ENCODE data around the gene CLCN7.

Gene CLCN7

DNA sequence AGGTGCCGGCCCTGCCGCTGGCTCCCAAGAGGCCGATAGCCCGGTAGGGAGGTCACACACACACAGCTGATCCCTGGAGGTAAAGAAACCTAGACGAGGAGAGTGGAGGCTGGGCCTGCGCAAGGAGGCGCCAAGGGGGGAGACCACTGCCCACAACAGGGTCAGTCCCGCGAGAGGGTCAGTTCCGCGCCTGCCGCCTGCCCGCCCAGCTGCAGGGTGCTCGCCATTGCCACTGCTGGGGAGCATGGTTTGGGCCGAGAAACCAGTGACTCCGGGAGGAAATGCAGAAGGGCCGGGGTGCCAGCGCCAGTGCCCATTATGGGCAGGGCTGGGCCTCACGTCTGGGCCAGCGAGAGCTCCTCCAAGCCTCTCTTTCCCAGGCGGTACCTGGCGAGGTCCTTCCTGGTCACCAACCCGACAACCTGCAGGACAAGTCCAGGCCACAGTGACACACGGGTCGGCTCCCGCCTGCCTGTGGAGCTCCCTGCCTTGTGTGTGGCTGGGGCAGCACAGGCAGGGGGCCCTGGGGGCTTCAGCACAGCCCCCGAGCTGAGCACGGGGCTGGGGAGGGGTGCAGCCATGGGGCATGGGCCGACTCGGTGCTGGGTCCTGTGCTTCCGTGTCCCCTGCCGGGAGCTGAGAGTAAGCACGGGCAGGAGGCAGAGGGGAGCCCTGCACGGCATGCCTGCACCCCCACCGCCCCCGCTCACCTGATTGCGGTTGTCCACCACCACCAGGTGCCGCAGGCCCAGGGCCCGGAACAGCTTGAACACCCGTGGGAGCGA lies 28.3 kb downstream of the CLCN7 start:
- peaks cover 4% of the 10 kb centered on the region for H3K36me3 Mint-ChIP-seq (ENCODE audit: low read depth)
- no peak for DNase-seq
- H3K27ac Mint-ChIP-seq: no peak overlapping the region
- no peaks in the 10 kb centered on the region for H3K27me3 Mint-ChIP-seq (ENCODE audit: low read depth, poor library complexity)
- TF ChIP-seq, protein P1, sequence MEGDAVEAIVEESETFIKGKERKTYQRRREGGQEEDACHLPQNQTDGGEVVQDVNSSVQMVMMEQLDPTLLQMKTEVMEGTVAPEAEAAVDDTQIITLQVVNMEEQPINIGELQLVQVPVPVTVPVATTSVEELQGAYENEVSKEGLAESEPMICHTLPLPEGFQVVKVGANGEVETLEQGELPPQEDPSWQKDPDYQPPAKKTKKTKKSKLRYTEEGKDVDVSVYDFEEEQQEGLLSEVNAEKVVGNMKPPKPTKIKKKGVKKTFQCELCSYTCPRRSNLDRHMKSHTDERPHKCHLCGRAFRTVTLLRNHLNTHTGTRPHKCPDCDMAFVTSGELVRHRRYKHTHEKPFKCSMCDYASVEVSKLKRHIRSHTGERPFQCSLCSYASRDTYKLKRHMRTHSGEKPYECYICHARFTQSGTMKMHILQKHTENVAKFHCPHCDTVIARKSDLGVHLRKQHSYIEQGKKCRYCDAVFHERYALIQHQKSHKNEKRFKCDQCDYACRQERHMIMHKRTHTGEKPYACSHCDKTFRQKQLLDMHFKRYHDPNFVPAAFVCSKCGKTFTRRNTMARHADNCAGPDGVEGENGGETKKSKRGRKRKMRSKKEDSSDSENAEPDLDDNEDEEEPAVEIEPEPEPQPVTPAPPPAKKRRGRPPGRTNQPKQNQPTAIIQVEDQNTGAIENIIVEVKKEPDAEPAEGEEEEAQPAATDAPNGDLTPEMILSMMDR (IDR thresholded peaks at IDR 0.05): no peak
- no peaks in the 10 kb centered on the region for H3K4me1 Mint-ChIP-seq
- H3K9me3 Mint-ChIP-seq: no peaks in the 10 kb centered on the region
- H3K4me3 Mint-ChIP-seq: no peak overlapping the region

DNA sequence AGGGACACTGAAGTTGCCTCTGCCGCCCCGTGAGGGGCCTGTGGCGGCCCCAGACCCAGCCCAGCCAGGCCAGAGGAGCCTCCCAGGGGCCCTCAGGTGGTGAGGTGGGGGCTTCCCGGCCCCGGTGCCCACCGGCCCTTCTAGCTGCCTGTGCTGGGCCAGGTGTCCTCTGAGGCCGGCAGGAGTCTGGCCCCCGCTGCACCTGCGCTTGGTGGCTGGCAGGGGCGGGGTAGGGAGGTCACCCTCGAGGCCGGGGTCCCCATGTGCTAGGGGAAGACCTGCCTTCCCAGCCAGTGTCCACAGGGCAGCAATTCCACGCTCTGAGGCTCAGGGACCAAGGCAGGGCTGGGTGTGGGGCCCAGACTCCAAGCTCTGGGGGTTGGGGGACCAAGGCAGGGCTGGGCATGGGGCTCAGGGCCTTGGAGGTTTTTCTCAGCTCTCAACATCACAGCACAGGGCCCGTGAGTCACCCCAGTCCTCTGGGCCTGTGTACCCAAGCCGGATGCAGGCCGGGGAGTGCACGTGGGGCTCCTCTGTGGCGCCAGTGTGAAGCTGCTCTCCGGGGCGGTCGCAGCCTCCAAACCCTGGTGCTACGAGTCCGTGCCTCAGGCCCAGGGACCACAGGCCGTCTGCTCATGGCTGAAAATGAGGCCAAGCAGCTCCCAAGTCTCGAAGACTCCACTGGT lies 29.2 kb downstream of the CLCN7 start:
- H3K27ac Mint-ChIP-seq: no peak overlapping the region
- H3K9me3 Mint-ChIP-seq: no peaks in the 10 kb centered on the region
- no peaks in the 10 kb centered on the region for H3K27me3 Mint-ChIP-seq (ENCODE audit: low read depth, poor library complexity)
- TF ChIP-seq, protein P1 (IDR thresholded peaks at IDR 0.05): no peak
- H3K36me3 Mint-ChIP-seq (ENCODE audit: low read depth): peaks cover 4% of the 10 kb centered on the region
- no peak for DNase-seq
- H3K4me3 Mint-ChIP-seq: no peak overlapping the region
- no peaks in the 10 kb centered on the region for H3K4me1 Mint-ChIP-seq

DNA sequence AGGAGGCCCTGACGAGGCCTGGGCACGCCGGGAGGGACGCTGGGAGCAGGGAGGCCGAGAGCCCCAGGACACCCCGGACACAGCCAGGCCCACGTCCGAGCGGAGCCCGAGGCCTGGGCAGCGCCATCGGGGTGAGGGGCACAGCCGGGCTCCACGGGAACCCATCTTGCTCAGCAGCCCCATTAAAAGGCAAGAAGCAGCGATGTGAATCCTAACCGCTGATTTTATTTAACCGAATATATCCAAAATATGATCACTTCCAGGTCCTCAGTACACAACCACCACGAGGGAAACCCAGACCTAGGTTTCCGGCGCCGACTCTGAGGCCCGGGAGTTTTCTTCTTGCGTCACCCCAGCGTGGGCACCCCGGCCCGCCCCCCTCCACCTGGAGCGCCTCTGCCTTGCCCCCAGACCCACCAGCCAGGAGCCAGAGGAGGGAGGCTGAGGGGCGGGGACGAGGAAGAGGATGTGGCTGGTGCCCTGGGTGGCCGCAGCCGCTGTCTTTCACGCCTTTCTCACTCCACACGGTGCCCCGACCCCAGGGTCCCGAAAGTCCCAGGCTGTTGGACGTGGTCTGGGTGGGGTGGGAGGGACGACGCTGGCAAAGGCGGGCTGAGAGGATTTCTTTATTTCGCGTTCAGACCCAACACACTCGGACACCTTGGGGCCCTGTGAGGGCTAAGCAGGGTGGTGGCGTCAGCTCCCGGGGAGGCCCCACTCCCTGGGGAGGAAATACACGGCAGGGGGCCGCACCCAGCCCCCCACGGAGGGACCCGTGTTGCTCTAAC lies 29.9 kb downstream of the CLCN7 start:
- H3K4me3 Mint-ChIP-seq: no peak overlapping the region
- H3K27ac Mint-ChIP-seq: no peak overlapping the region
- H3K4me1 Mint-ChIP-seq: no peaks in the 10 kb centered on the region

DNA sequence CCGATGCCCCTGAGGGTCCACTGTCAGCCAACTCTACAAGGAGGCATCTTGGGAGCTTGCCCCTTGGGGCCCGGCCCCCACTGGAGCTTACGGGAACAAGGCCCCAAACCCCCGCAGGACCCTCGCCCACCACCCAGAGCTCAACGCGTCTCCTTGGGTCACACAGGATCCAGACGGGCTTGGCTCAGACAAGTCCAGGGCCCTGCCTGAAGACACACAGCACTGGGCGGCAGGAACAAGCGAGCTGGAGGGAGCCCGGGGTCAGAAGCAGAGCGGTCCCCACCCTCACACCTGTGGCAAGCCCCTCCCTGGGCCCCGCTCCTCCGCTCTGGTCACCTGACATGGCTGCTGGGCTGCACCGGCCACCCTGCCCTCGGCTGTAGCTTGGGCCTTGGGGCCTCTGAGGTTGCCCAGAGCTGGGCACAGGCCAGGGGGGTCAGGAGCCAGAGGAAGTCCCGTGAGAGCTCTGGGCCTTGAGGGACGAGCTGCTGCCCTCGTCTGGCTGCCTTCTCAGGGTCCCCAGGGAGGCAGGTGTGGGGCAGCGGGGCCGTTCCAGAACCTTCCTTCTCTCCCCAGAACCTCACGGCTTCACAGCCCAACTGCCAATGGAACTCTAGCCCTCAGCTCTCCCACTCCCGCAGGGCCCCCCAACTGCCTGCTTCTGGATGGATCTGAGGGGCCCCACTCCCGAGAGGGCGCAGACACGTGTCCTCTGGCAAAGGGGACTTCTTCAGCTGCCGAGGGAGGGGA lies 30.7 kb downstream of the CLCN7 start, which contains the start of gene CCDC154:
CCDC154 (minus strand) TSS at position 577 of the 750 bp plus-strand sequence; CDS start at position 343, 234 bp downstream.
- Mint-ChIP-seq H3K36me3 (ENCODE audit: low read depth) (no peaks in the 10 kb centered on the region), H3K9me3 (no peaks in the 10 kb centered on the region), H3K4me1 (peaks cover under 1% of the 10 kb centered on the region), H3K27me3 (ENCODE audit: low read depth, poor library complexity) (no peaks in the 10 kb centered on the region), H3K27ac (peak within 1 kb of the TSS; percentile 39), H3K4me3 (no peak within 1 kb of the TSS)
- no peak for DNase-seq
- TF ChIP-seq, protein P1 (IDR thresholded peaks at IDR 0.05): no peak

More for the DNA sequence above, 29.9 kb downstream of the CLCN7 start:
- Mint-ChIP-seq H3K9me3 (no peaks in the 10 kb centered on the region), H3K27me3 (ENCODE audit: low read depth, poor library complexity) (no peaks in the 10 kb centered on the region), H3K36me3 (ENCODE audit: low read depth) (no peaks in the 10 kb centered on the region)
- no peak for DNase-seq
- TF ChIP-seq, protein P1 (IDR thresholded peaks at IDR 0.05): no peak

DNA sequence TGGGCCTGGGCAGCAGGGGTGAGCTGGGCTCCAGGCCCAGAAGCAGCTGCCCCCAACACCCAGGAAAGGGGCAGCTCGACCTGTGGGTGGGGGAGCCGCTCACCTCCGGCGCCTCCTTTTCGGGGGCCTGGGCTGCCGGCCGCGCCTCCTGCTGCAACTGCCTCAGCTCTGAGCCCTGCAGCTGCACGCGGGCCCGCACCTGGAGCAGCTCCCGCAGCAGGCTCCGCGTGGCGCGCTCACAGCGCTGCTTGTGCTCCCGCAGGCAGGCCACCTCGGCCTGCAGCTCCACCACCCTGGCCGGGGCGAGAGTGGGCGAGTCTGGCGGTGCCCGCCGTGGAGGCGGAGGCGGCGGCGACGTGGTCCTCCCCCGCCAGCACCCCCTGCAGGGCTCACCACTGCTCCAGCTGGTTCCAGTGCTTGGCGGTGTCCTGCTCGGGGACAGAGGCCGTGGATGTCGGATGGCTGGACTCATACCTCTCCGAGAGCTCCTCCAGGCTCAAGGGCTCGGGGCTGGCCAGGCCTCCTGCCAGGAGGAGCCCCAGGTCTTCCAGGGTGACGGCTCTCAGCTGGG lies 31.3 kb downstream of the CLCN7 start:
- Mint-ChIP-seq H3K27me3 (ENCODE audit: low read depth, poor library complexity) (no peaks in the 10 kb centered on the region), H3K27ac (no peak overlapping the region)

More for the DNA sequence above, 31.3 kb downstream of the CLCN7 start:
- DNase-seq: no peak
- TF ChIP-seq, protein P1 (IDR thresholded peaks at IDR 0.05): no peak
- no peaks in the 10 kb centered on the region for H3K9me3 Mint-ChIP-seq
- H3K4me1 Mint-ChIP-seq: peaks cover 5% of the 10 kb centered on the region
- no peaks in the 10 kb centered on the region for H3K36me3 Mint-ChIP-seq (ENCODE audit: low read depth)
- H3K4me3 Mint-ChIP-seq: no peak overlapping the region
